Measurements from ENCODE around the gene TUBA3D. TPM values are rescaled to one million over a fixed set of nuclear protein-coding genes. Genes with fewer than 3 reads are reported as not detected.
"Not testable (repeated sequence)": the region's sequence is repeated elsewhere in the genome, so short reads cannot be mapped to it uniquely, and the experiment has no call there.

The TUBA3D gene
- total RNA-seq, 2 experiments from 2014 or later = not detected

DNA sequence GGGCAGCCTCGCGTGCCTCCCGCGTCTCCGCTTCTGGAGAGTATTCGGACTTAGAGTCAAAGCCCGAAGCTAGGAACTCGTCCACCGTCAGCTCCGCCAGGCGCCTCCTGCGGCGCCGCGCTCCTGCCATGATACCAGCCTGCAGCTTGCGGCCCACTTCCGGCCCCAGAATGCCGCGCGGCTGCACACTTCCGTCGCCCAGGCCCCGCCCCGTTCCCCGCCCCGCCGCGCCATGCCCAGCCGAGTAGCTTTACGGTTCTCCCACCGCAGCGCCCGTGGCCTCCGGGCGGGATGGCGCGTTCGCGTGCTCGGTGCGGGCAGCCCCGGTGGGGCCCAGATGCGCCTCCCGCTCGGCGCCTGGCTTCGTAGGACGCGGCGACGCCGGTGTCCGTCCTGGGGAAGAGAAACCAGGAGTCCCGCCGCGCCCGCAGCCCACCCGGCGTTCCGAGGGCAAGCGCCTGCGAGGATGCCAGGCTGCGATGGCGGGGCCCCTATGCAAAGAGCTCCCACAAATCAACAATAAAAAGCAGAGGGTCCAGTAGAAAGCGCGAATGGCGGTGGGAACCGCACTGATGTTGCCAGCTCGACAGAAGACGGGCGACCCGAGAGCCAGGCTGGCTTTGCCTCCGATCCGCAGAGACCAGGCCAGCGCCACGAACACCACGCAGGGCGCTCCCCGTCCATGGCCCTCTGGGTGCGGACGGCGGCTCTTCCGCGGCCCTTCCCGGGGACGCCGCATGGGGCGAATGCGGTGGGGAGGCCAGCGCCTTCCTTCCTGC, 31.0 kb upstream of the TUBA3D start:
- H3K9me3 ChIP-seq (ENCODE audit: low read length); POLR2A ChIA-PET; BruUV-seq (replicated peaks); H3K4me2 ChIP-seq (ENCODE audit: low read length); H3K79me2 ChIP-seq (ENCODE audit: insufficient read depth, low read depth, low read length); H3K4me3 ChIP-seq (ENCODE audit: low read depth, low read length, poor library complexity, severe bottlenecking); H2AFZ ChIP-seq (ENCODE audit: low read length); H3K4me1 ChIP-seq (ENCODE audit: insufficient read depth, low read length, poor library complexity, severe bottlenecking); CTCF ChIA-PET (ENCODE audit: unreplicated experiment); H4K20me1 ChIP-seq (ENCODE audit: insufficient read depth, low read length); H3K36me3 ChIP-seq (ENCODE audit: insufficient read depth, low read length); intact Hi-C loops (cut with micrococcal nuclease; ENCODE audit: unreplicated experiment); DNase-seq (ENCODE audit: low spot score); H3K9me2 ChIP-seq (ENCODE audit: insufficient read depth, low read length); H3K27ac ChIP-seq (ENCODE audit: low read depth, low read length, poor library complexity, severe bottlenecking): not testable (repeated sequence)

DNA sequence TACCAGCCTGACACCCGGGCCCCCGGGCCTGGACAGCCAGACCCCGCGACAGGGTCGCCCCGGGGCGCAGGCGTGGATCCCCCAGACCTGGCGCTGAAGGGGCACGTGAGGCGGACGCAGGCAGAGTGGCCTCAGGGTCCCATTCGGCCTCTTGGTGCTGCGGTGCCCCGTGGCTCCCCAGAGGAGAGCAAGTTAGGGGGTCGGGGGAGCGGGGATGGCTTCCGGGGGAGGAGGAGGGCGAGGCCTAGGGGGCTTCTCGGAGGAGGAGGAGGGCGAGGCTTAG, 30.5 kb upstream of the TUBA3D start:
- H3K79me2 ChIP-seq (ENCODE audit: insufficient read depth, low read depth, low read length); DNase-seq (ENCODE audit: low spot score); H4K20me1 ChIP-seq (ENCODE audit: insufficient read depth, low read length); H3K27ac ChIP-seq (ENCODE audit: low read depth, low read length, poor library complexity, severe bottlenecking); H3K9me2 ChIP-seq (ENCODE audit: insufficient read depth, low read length); intact Hi-C loops (cut with micrococcal nuclease; ENCODE audit: unreplicated experiment); BruUV-seq (replicated peaks); H3K9me3 ChIP-seq (ENCODE audit: low read length); CTCF ChIA-PET (ENCODE audit: unreplicated experiment); H3K4me1 ChIP-seq (ENCODE audit: insufficient read depth, low read length, poor library complexity, severe bottlenecking); H2AFZ ChIP-seq (ENCODE audit: low read length); POLR2A ChIA-PET; H3K4me2 ChIP-seq (ENCODE audit: low read length); H3K36me3 ChIP-seq (ENCODE audit: insufficient read depth, low read length); H3K4me3 ChIP-seq (ENCODE audit: low read depth, low read length, poor library complexity, severe bottlenecking): not testable (repeated sequence)

DNA sequence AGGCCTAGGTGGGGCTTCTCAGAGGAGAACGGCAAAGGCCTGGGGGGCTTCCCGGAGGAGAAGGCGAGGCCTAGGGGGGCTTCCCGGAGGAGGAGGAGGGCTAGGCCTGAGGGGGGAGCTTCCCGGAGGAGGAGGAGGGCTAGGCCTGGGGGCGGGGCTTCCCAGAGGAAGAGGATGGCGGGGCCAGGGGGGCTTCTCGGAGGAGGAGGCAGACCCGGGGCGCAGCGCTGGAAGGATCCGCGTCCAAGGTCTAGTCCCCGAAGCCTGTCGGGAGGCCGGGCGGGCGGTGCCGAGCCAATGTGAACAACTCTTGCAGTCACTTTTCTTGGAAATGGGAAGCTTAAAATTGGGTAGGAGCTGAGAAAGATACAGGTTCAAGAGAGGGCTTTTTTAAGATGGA, 30.0 kb upstream of the TUBA3D start:
- Histone ChIP-seq H2AFZ (ENCODE audit: low read length) (no peak overlapping the region), H3K4me3 (ENCODE audit: low read depth, low read length, poor library complexity, severe bottlenecking) (no peak overlapping the region), H3K36me3 (ENCODE audit: insufficient read depth, low read length) (no peaks in the 10 kb centered on the region), H3K9me3 (ENCODE audit: low read length) (no peaks in the 10 kb centered on the region), H3K27ac (ENCODE audit: low read depth, low read length, poor library complexity, severe bottlenecking) (no peak overlapping the region), H4K20me1 (ENCODE audit: insufficient read depth, low read length) (no peaks in the 10 kb centered on the region), H3K79me2 (ENCODE audit: insufficient read depth, low read depth, low read length) (no peaks in the 10 kb centered on the region), H3K9me2 (ENCODE audit: insufficient read depth, low read length) (no peaks in the 10 kb centered on the region), H3K4me1 (ENCODE audit: insufficient read depth, low read length, poor library complexity, severe bottlenecking) (no peaks in the 10 kb centered on the region), H3K4me2 (ENCODE audit: low read length) (no peak overlapping the region)
- ChIA-PET POLR2A (no interaction called here), CTCF (ENCODE audit: unreplicated experiment) (no interaction called here)
- intact Hi-C loops (cut with micrococcal nuclease; ENCODE audit: unreplicated experiment) = no loop called here
- DNase-seq (ENCODE audit: low spot score) = no peak
- BruUV-seq (replicated peaks) = no TSS peak
- TF ChIP-seq EZH2phosphoT487 (IDR thresholded peaks at IDR 0.05; ENCODE audit: borderline replicate concordance, low read depth, low read length) = no peak
- TF ChIP-seq, protein P1, sequence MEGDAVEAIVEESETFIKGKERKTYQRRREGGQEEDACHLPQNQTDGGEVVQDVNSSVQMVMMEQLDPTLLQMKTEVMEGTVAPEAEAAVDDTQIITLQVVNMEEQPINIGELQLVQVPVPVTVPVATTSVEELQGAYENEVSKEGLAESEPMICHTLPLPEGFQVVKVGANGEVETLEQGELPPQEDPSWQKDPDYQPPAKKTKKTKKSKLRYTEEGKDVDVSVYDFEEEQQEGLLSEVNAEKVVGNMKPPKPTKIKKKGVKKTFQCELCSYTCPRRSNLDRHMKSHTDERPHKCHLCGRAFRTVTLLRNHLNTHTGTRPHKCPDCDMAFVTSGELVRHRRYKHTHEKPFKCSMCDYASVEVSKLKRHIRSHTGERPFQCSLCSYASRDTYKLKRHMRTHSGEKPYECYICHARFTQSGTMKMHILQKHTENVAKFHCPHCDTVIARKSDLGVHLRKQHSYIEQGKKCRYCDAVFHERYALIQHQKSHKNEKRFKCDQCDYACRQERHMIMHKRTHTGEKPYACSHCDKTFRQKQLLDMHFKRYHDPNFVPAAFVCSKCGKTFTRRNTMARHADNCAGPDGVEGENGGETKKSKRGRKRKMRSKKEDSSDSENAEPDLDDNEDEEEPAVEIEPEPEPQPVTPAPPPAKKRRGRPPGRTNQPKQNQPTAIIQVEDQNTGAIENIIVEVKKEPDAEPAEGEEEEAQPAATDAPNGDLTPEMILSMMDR (conservative IDR thresholded peaks at IDR 0.05; ENCODE audit: low read length) = no peak

DNA sequence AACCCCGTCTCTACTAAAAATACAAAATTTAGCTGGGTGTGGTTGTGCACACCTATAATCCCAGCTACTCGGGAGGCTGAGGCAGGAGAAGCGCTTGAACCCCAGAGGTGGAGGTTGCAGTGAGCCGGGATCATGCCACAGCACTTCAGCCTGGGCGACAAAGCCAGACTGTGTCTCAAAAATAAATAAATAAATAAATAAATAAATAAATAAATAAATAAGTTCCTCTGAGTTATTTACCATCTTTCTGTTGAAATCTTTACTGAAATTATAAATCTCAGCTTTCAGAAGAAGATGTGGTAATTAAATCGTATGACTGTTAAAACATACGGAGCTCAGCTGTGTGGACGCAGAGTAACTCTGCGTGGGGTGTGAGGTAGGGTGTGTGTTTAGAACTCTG, 27.9 kb upstream of the TUBA3D start:
- H3K27ac ChIP-seq (ENCODE audit: low read depth, low read length, poor library complexity, severe bottlenecking); H3K36me3 ChIP-seq (ENCODE audit: insufficient read depth, low read length); H3K79me2 ChIP-seq (ENCODE audit: insufficient read depth, low read depth, low read length); H3K4me1 ChIP-seq (ENCODE audit: insufficient read depth, low read length, poor library complexity, severe bottlenecking); H3K4me2 ChIP-seq (ENCODE audit: low read length); CTCF ChIA-PET (ENCODE audit: unreplicated experiment); H4K20me1 ChIP-seq (ENCODE audit: insufficient read depth, low read length); H3K9me2 ChIP-seq (ENCODE audit: insufficient read depth, low read length); DNase-seq (ENCODE audit: low spot score); POLR2A ChIA-PET; BruUV-seq (replicated peaks); H3K9me3 ChIP-seq (ENCODE audit: low read length); H2AFZ ChIP-seq (ENCODE audit: low read length); H3K4me3 ChIP-seq (ENCODE audit: low read depth, low read length, poor library complexity, severe bottlenecking); intact Hi-C loops (cut with micrococcal nuclease; ENCODE audit: unreplicated experiment): not testable (repeated sequence)

DNA sequence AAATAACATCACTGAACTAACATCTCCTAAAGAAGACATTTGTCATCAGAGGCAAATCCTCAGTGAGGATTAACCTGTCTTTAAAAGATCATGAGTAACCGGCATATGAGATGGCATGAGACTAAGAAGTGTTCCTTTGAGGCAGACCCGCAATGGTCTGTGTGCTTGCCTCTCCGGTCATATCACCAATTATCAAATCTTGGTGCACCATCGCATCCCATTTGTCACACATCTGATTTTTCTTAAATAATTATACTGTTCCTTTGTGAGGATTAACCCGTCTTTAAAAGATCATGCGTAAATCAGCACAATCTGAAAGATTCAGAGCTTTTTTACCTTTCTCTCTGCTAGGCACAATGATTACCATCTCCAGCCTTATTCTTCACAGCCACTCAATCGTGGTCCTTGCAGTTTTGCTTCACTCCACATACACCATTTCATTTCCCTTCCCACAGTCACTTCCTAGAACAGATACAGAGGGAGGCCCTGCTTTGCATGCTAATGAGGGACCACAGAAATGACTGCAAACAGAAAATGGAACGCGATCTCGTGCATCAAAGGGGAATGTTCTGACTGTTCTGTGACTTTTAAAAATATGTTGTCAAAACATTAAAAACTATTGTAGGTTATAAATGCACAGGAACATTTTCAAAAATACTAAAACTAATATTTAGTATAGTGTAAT, 24.5 kb upstream of the TUBA3D start:
- intact Hi-C loops (cut with micrococcal nuclease; ENCODE audit: unreplicated experiment); H3K27ac ChIP-seq (ENCODE audit: low read depth, low read length, poor library complexity, severe bottlenecking); CTCF ChIA-PET (ENCODE audit: unreplicated experiment); H3K4me3 ChIP-seq (ENCODE audit: low read depth, low read length, poor library complexity, severe bottlenecking); H3K4me2 ChIP-seq (ENCODE audit: low read length); H3K79me2 ChIP-seq (ENCODE audit: insufficient read depth, low read depth, low read length); DNase-seq (ENCODE audit: low spot score); H3K9me3 ChIP-seq (ENCODE audit: low read length); H3K9me2 ChIP-seq (ENCODE audit: insufficient read depth, low read length); BruUV-seq (replicated peaks); H3K4me1 ChIP-seq (ENCODE audit: insufficient read depth, low read length, poor library complexity, severe bottlenecking); H3K36me3 ChIP-seq (ENCODE audit: insufficient read depth, low read length); H4K20me1 ChIP-seq (ENCODE audit: insufficient read depth, low read length); POLR2A ChIA-PET: not testable (repeated sequence)
- H2AFZ ChIP-seq (ENCODE audit: low read length) = 0 out of 2 replicates have a peak overlapping the region, but pooled peaks have one; percentile 25

DNA sequence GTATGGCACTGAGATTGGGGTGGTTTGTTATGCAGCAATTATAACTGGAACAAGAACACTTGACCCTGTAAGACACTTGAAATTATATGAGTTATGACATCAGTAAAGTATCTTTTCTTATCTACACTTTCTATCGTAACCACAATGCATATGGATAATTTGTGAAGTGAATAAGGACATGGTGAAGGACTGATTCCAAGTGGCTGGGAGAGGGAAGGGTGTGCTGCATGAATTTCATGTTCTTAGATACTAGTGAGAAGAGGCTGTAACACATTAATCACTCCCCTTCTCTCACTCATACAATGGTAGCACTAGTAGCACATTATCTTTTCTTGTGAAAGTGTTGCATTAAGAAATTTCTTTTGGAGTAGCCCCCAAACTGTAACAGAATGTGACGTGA, 21.0 kb upstream of the TUBA3D start:
- H3K4me3 ChIP-seq (ENCODE audit: low read depth, low read length, poor library complexity, severe bottlenecking); H3K79me2 ChIP-seq (ENCODE audit: insufficient read depth, low read depth, low read length); H2AFZ ChIP-seq (ENCODE audit: low read length); POLR2A ChIA-PET; DNase-seq (ENCODE audit: low spot score); H3K9me3 ChIP-seq (ENCODE audit: low read length); H4K20me1 ChIP-seq (ENCODE audit: insufficient read depth, low read length); H3K4me1 ChIP-seq (ENCODE audit: insufficient read depth, low read length, poor library complexity, severe bottlenecking); H3K36me3 ChIP-seq (ENCODE audit: insufficient read depth, low read length); BruUV-seq (replicated peaks); CTCF ChIA-PET (ENCODE audit: unreplicated experiment); H3K4me2 ChIP-seq (ENCODE audit: low read length); intact Hi-C loops (cut with micrococcal nuclease; ENCODE audit: unreplicated experiment); H3K27ac ChIP-seq (ENCODE audit: low read depth, low read length, poor library complexity, severe bottlenecking); H3K9me2 ChIP-seq (ENCODE audit: insufficient read depth, low read length): not testable (repeated sequence)

Measured in OCI-LY7 (cell line).